SK-N-SH treated with all-trans-retinoic acid at 6 μM for 48 hours (cell line): Measurements from ENCODE around the gene CDC34.

ENCODE experiments used
- CREB5 ChIP-seq: fragments of 250-450 bp; sonication (Bioruptor Pico); IDR thresholded peaks from 2 replicates; pipeline ENCODE4 v1.5.1; 2020; ENCODE audit warnings: low read depth, mild to moderate bottlenecking, moderate library complexity
- PPARA ChIP-seq: fragments of 250-450 bp; sonication (Bioruptor Pico); IDR thresholded peaks from 2 replicates; pipeline ENCODE4 v1.5.0; 2020; ENCODE audit warnings: mild to moderate bottlenecking, borderline replicate concordance
- ZFP30 ChIP-seq: fragments of 450-650 bp; formaldehyde crosslinking; IDR thresholded peaks from 2 replicates; pipeline ENCODE4 v1.5.0; 2022; ENCODE audit warnings: mild to moderate bottlenecking, moderate library complexity
- ZNF8 ChIP-seq: fragments of 450-650 bp; formaldehyde crosslinking; IDR thresholded peaks from 2 replicates; pipeline ENCODE4 v1.5.0; 2020; ENCODE audit warnings: mild to moderate bottlenecking, moderate library complexity

GRCh38 chr19:566403-566802 is 34.8 kb downstream of the CDC34 start:
- TF ChIP-seq PPARA (no peak), ZNF8 (CRISPR knock-in tag) (no peak), CREB5 (CRISPR knock-in tag) (no peak), ZFP30 (CRISPR knock-in tag) (no peak)
